ENCODE results near the gene NBAS.
"Not testable (repeated sequence)": the region's sequence is repeated elsewhere in the genome, so short reads cannot be mapped to it uniquely, and the experiment has no call there.

The NBAS gene

DNA sequence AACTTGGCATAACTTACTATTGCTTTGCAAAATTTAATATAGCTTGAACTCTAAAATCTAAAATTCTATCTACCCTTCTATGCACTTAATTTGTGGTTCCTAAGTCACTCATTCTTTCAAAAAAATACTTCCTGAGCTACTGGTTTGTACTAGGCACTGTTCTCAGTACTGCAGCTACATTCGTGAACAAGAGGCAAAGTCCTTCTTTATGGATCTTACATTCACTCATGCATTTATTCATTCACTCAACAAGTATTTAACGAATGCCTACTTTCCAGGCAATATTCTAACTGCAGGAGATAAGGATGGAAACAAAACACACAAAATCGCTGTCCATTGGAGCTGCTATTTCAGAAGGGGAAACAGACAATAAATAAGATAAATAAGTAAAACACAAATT, 104.8 kb downstream of the NBAS start:
- no peak for DNase-seq

DNA sequence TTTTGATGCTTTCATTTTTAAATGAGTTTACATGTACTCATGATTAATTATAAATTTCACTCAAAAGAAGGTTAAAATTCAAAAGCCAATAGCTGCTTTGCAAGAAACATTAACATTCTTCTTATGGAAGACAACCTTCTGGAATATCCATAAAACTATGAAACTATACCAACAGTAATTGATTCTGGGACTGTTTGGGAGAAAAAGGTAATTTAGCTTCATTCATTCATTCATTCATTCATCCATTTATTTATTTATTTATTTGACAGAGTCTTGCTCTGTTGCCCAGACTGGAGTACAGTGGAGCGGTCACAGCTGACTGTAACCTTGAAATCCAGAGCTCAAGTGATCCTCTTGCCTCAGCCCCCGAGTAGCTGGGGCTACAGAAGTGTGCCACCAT, 110.3 kb downstream of the NBAS start:
- no peak for DNase-seq

DNA sequence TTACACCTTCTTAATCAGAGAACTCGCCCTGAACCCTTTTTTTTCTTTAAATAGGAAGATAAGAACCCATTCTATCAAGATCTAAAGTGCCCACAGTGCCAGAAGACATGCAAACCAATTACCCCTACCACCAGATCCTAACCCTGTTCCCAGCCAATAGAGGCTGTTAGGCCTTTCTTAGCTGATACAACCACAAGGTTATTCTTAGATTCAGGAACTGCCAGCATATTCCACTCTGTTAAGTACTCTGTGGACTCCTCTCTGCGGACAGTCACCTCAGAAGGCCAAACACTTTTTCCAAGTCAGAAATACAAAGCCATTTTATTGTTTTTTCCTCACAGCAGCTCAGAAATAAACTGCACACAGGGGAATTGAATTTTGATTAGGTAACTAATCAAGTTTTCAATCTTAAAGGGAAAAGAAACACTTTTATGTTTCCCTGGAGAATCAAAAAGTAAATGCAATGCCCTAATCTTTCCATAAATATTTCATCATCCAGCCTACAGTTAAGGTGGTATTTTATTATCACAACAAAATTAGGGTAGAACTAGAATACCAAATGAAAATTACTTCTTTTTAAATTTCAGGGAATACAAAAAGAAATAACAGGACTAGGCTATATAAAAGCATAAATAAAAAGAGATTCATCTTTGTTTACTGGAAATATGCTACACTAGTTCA, 111.4 kb downstream of the NBAS start:
- no peak for DNase-seq

DNA sequence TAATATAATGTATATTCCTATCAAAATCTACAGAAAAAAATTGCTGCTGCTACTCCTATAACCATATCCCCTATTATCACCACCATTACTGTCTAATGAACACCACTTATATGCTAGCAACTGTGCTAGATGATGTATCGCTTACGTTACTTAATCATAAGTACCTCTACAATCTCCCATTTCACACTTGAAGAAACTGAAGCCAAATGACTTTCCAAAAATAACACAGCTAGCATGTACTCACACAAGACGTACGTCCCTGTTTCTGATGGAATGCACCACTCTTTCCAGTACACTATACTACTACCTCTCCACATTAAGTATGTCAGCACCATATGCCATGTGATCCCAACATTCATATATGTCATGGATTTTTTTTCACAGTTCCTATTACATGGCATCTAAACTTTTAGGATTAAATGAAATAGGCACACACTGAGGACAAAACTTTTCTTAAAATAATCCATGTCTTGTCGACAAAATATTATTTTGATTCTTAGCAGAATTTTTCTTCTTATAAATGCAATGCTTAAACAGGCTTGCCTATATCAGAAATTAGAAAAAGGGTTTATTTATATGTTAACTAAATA, 112.8 kb downstream of the NBAS start:
- no peak for DNase-seq

DNA sequence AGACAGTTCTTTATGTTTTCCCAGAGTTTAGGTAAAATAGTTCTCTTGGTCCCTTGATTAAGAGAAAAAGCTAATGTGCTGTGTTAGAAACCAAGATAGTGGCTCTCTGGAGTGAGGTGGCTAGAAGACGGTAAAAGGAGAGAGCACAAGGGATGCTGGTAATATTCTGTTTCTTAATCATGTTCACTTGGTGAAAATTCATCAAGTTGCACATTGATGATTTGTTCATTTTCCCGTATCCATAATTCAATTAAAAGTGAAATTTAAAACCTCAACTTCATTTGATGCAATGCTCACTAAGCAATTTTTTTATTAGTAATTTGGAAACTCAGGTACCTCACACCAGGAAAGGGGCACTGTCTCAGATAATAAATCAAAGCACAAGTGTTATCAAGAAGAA, 113.8 kb downstream of the NBAS start:
- DNase-seq, result no peak

DNA sequence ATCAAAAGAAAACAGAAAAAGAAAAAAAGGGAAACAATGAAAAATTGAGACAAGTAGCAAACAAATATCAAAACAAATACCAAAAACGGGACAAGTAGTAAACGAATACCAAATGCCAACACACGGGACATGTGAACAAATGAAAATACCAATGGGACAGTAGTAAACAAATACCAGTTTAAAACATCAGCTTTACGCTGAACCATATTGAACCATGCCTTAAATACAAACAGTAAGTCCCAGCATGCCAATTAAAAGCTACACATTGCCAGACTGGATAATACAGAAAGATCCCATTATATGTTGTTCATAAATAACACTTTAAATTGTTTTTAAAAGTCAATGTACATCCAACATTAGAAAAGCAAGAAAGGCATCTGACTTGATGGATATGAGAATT, 114.2 kb downstream of the NBAS start:
- DNase-seq, result no peak

DNA sequence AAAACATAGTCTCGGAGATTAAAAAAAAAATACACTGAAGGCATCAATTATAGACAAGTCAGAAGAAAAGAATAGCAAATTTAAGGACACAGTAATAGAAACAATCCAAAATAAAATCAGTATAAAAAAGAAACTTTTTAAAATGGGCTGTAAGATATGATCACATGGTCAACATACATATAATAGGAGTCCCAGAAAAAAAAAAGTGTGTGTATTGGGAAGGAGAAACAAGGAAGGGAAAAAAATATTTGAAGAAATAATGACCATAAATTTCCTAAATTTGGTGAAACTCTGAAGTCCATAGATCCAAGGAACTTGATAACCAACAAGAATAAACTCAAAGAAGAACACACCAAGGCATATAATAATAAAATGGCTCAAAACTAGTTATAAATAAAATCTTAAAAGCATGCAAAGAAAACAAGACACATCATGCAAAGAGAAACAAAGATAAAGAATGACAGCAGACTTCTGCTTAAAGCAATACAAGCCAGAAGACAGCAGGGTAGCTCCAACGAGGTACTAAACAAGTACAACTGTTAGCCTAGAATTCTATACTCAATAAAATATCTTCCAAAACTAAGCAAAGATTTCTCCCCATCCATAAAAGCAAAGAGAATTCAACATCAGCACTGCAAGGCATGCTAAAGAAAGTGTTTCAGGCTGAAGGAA, 115.1 kb downstream of the NBAS start:
- DNase-seq, result no peak

DNA sequence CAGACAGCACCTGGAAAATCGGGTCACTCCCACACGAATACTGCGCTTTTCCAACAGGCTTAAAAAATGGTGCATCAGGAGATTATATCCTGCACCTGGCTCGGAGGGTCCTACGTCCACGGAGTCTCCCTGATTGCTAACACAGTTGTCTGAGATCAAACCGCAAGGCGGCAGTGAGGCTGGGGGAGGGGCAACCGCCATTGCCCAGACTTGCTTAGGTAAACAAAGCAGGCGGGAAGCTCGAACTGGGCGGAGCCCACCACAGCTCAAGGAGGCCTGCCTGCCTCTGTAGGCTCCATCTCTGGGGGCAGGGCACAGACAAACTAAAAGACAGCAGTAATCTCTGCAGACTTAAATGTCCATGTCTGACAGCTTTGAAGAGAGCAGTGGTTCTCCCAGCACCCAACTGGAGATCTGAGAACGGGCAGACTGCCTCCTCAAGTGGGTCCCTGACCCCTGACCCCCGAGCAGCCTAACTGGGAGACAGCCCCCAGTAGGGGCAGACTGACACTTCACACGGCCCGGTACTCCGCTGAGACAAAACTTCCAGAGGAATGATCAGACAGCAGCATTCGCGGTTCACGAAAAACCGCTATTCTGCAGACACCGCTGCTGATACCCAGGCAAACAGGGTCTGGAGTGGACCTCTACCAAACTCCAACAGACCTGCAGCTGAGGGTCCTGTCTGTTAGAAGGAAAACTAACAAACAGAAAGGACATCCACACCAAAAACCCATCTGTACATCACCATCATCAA, 121.2 kb downstream of the NBAS start:
- DNase-seq, result not testable (repeated sequence)

DNA sequence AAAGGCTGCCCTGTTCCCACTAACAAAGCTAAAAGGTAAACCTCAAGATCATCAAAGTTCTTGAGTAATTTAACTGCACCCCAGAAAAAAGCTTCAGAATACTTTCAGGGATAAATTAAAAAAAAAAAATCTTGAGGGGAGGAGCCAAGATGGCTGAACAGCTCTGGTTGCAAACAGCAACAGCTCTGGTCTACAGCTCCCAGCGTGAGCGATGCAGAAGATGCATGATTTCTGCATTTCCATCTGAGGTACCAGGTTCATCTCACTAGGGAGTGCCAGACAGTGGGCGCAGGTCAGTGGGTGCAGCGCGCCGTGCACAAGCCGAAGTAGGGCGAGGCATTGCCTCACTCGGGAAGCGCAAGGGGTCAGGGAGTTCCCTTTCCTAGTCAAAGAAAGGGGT, 121.8 kb downstream of the NBAS start:
- not testable (repeated sequence) for DNase-seq

DNA sequence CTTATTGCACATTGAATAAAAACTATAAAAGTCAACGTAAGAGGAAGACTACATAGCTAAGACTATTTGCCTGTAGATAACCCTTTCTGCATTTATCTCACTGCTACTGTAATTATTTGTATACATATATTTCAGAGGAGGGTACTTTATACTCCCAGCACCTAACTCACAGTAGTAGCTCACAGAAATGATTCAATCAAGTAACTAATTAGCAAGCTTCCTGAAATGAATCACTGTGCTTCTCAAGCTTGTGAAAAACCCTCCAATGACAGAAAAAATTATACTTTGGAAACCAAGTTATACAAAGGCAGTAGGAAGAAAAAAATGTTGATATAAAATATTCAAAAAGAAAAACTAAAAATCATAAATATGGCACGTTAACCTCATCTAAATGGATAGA, 124.9 kb downstream of the NBAS start:
- DNase-seq, result no peak

DNA sequence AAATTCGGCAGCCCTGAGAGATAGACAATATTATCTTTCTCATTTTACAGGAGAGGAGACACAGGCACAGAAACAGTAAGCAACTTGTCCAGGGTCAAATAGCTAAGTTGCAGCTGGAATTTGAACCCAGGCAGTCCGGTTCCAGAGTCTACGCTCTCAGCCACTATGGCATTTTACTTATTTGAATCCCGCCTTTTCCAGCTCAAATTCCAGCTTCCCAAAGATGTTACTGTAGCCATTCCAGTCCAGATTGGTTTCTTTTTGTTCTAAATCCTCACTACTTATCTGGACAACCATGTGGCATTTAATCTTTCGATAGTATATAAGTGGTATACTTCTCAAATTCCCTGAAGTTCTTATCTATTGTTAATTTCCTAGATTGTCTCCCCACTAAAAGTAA, 125.7 kb downstream of the NBAS start:
- DNase-seq, result no peak

DNA sequence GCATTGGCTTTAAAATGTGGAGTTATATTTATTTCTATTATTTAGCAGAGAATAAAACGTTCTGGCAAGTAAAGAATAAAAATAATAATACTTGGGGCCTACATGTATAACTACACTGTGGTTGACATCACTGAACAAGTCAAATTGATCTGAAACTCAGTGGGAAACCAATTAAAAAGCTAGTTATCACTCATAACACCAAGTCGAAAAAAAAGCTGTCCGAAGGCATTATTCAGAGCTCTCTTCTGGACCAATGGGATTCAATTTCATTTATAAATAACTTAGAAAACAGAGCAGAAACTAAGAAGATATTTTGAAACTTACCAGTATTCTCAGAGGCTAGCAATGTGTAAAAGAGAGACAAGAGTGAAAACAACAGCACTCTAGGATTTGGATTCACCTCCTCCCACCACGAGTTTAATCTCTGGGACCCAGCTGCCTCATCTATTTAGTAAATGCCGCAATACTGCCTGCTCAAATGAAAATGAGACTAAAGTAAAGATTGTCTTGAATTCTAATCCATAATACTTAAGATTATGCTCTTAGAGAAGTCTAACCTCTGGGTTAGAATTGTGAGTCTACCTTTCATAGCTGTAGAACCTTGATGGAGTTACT, 128.4 kb downstream of the NBAS start:
- DNase-seq, result no peak

DNA sequence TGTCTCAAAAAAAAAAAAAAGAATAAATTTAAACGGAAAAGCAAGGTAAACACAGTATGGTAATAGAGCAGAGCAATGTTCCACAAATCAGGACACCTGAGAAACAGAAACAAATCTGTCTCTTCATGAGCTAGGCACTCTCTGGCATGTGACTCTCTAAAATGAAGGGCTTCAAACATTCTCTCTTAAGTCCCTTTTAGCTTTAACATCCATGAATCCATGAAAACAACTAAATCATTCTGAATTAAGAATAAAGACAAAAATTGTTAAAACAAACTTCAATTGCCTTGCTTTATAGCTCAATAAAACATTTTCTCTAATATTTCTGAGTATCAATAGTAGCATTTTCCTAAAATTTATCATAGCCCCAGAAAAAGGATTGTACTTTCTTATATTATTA, 132.1 kb downstream of the NBAS start:
- DNase-seq, result no peak

DNA sequence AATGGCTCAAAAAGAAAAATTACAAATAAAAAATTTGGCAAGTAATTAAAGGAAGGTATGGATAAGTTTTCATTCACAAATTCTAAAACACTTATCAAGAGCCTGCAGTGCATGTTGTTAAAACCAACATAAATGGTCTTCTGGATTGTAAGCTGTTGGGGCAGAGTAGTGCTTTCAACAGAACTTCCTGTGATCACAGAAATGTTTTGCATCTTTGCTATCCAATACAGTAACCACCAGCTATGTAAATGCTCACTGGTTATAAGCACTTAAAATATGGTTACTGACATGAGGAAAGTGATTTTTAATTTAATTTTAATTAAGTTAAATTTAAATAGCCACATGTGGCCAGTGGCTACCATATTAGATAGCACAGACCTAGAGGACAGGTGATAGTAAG, 133.1 kb downstream of the NBAS start:
- no peak for DNase-seq

DNA sequence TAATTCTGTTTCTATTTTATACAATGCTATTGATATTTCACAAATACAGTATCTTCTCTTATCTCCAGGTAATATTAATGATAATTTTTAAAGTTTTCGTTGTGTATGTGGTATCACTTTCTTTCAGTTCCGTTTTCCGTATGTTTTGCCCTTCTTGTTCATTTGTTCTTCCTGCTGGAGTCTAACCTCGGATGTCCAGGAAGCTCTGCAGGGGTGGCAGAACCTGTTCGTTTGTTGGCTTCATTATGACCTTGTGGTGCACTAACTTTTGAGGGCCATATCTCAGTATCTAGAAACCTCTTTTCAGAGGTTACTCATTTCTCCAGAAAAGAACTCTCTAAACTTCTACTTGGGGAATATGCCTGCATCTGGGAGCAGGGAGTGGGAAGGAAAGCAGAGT, 134.5 kb downstream of the NBAS start:
- no peak for DNase-seq

DNA sequence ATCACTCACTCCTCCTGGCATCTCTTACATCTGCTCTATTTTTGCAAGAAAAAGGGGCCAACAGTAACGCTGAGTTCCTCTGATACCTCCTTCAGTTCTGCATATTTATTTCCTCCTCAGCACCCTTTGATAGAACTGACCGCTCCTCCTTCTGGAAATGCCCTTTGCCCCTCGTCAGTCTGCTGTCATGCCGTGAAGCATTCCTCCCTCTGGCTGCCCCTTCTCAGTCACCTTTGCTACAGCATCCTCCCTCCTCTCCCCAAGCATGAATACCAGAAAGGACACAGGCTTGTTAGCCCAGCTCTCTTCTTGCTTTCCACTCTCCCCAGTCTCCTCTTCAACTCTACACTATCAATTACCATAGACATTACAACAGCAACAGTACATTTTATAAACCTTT, 135.4 kb downstream of the NBAS start:
- DNase-seq, result no peak

DNA sequence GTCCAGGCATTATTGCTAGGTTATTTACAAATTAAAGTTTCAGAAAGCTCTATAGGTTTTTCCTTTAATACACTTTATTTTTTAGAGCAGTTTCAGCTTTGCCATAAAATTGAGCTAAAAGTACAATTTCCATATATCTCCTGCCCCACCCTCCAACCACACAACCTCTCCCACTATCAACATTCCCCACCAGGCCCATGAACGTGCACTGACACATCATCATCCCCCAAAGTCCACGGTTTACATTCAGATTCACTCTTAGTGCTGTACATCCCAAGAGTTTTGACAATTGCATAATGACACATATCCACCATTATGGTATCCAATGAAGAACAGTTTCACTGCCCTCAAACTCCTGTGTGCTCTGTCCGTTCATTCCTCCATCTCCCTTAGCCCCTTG, 139.4 kb downstream of the NBAS start:
- no peak for DNase-seq

DNA sequence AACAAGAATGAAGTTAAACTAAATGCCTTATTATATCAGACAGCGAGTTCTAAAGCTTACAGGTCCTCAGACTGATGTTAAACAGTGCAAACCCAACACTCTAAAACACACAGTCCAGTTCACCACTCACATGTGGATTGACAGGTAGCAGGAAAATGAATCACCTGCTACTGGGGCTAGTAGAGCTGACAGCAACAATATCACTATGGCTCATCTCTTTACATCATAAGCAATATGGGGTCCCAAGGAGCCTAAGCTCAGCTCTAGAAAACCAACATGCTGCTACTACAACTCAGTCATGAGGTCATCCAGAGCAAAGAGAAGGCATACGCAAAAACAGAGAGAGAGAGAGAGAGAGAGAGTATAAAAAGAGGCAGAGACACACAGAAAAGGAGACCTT, 145.4 kb downstream of the NBAS start:
- DNase-seq, result no peak

DNA sequence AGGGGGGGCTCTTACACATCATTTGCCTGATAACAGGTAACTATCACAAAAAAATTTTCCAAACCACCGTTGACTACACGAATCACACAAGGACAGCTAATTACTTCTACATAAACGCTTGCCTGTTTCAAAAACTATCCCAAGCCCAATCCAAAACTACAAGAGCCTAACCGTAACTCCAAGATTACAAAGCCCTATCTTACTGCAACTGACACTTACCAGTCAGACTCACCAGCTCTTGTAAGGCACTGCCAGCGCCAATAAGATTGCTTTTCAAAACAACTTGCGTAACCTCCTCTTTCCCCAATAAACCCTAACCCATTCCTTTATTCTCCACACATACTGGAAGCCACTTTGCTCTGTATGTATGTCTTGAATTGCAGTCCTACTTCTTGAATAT, 148.4 kb downstream of the NBAS start:
- no peak for DNase-seq

DNA sequence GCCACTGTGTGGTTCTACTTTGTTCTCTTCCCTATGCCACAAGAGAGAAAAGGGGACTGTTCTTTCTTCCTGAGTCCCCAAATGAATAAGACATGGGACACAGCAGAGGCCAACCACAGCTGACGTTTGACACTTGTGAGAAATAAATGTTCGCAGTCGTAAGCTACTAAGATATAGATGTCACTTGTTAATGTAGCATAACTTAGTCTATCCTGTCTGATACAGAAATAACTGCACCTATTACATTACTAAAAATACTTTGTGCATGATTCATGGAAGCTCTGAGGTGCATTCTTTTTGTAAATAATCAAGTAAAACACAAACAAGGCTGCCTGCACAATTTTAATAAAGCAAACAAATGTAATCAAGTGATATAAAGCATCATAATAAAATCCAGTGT, 148.8 kb downstream of the NBAS start:
- no peak for DNase-seq

DNA sequence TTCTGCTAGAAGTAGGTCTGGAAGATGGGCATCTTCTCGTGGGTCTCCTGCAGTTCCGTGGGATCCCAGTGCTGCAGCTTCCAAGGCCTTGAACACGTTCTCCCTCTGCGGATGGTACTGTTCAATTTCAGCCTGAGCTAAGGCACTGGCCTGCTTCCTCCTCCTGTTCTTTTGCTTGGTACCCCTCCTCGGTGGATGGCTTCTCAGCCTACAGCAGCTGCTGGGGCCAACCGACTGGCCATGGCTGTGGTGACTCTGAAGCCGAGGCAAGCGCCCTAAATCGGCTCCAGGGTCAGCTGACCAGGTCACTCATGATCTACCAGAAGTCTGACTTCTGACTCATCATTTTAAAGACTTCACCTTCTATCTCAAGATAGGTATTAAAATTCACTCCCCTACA, 150.2 kb downstream of the NBAS start:
- DNase-seq, result no peak

DNA sequence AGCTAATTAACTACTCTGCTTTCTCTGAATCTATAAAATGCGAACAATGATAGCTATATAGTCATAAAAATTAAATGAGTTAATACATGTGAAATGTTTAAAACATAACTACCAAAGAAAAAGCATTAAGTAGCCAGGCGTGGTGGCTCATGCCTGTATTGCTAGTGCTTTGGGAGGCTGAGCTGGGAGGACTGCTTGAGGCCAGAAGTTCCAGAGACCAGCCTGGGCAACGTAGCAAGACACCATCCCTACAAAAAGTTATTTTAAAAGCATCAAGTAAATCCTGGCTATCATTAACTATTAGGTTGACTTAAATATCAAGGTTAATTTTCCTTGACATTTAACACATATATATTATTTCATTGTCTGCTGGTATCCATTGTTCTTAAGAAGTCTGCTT, 152.4 kb downstream of the NBAS start:
- DNase-seq, result no peak

DNA sequence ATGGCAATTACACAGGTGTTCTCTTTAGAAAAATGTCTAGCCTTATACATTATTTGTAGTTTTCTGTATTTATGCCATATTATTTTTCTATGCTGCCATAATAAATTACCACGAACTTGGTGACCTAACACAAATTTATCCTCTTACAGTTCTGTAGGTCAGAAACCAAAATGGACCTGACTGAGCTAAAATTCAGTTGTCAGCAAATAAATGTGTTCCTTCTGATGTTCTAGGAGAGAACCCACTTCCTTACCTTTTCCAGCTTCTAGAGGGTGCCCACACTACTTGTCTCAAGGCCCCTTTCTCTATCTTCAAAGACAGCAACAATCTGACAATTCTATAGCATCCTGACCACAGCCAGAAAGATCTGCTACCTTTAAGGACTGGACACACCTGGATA, 153.5 kb downstream of the NBAS start:
- DNase-seq, result no peak

DNA sequence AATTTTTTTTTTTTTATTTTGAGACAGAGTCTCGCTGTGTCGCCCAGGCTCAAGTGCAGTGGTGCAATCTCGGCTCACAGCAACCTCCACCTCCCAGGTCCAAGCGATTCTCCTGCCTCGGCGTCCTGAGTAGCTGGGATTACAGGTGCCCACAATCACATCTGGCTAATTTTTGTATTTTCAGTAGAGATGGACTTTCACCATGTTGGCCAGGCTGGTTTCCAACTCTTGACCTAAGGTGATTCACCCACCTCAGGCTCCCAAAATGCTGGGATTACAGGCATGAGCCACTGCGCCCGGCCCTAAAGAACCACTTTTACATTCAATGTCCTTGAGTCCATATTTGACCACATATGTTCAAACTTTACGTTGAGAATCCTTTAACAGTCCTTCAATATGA, 156.6 kb downstream of the NBAS start:
- not testable (repeated sequence) for DNase-seq
